GM23338 (cell line): ENCODE measurements around the gene BAG5. TPM values are rescaled to one million over a fixed set of nuclear protein-coding genes. Genes with fewer than 3 reads are reported as not detected.

ENCODE experiments used
- ATAC-seq: fragments of 200-7000 bp; cut with Tn5 transposase; 3 replicates; pipeline ENCODE4 v1.9.1; 2020
- DNase-seq: peaks from one replicate; pipeline ENCODE4 v3.0.0-alpha.2; 2015; ENCODE audit warnings: low spot score
- H2AFZ ChIP-seq: fragments of 200-600 bp; sonication (generic); 2 replicates; pipeline ENCODE4 v1.8.0; 2016; ENCODE audit warnings: antibody characterized with exemption, mild to moderate bottlenecking, moderate library complexity
- H3F3A ChIP-seq: fragments of 200-600 bp; sonication (generic); replicated peaks from 2 replicates; pipeline ENCODE4 v1.8.0; 2017; ENCODE audit warnings: antibody characterized with exemption, mixed run types, low read depth
- H3K27ac ChIP-seq: fragments of 200-600 bp; sonication (generic); 2 replicates; pipeline ENCODE4 v1.6.1; 2016; ENCODE audit warnings: low read depth
- H3K27me3 ChIP-seq: fragments of 200-600 bp; sonication (generic); 2 replicates; pipeline ENCODE4 v1.8.0; 2016; ENCODE audit warnings: mild to moderate bottlenecking, mixed run types, moderate library complexity; ENCODE audit not compliant: insufficient read depth
- H3K36me3 ChIP-seq: fragments of 200-600 bp; sonication (generic); 2 replicates; pipeline ENCODE4 v1.8.0; 2016; ENCODE audit warnings: mild to moderate bottlenecking; ENCODE audit not compliant: insufficient read depth
- H3K4me1 ChIP-seq: fragments of 200-600 bp; sonication (generic); 2 replicates; pipeline ENCODE4 v1.8.0; 2016; ENCODE audit warnings: mild to moderate bottlenecking, moderate library complexity; ENCODE audit not compliant: insufficient read depth
- H3K4me2 ChIP-seq: fragments of 200-600 bp; sonication (generic); 2 replicates; pipeline ENCODE4 v1.7.1; 2017; ENCODE audit warnings: mixed run types
- H3K4me3 ChIP-seq: fragments of 200-600 bp; sonication (generic); 2 replicates; pipeline ENCODE4 v1.6.1; 2016; ENCODE audit warnings: mixed run types
- H3K79me2 ChIP-seq: fragments of 200-600 bp; sonication (generic); replicated peaks from 2 replicates; pipeline ENCODE4 v1.8.0; 2017; ENCODE audit warnings: mild to moderate bottlenecking; ENCODE audit not compliant: insufficient read depth
- H3K9me2 ChIP-seq: fragments of 200-600 bp; sonication (generic); 2 replicates; pipeline ENCODE4 v1.8.0; 2017; ENCODE audit not compliant: insufficient read depth
- H4K20me1 ChIP-seq: fragments of 200-600 bp; sonication (generic); replicated peaks from 2 replicates; pipeline ENCODE4 v1.8.0; 2017; ENCODE audit warnings: mild to moderate bottlenecking; ENCODE audit not compliant: insufficient read depth
- H3K27ac Mint-ChIP-seq: 2 replicates; pipeline ENCODE4 v1.8.0; 2020; ENCODE audit warnings: inconsistent platforms, mild to moderate bottlenecking, moderate library complexity, mixed read lengths
- H3K27me3 Mint-ChIP-seq: 3 replicates; pipeline ENCODE4 v1.8.0; 2022; ENCODE audit warnings: low read depth, mild to moderate bottlenecking, moderate library complexity, mixed read lengths, inconsistent platforms; ENCODE audit not compliant: insufficient read depth, poor library complexity
- H3K36me3 Mint-ChIP-seq: 3 replicates; pipeline ENCODE4 v1.8.0; 2021; ENCODE audit warnings: low read depth, mild to moderate bottlenecking, inconsistent platforms, moderate library complexity, mixed read lengths
- H3K4me1 Mint-ChIP-seq: 3 replicates; pipeline ENCODE4 v1.8.0; 2020; ENCODE audit warnings: mild to moderate bottlenecking, inconsistent platforms, mixed read lengths
- H3K4me3 Mint-ChIP-seq: 3 replicates; pipeline ENCODE4 v1.8.0; 2021; ENCODE audit warnings: moderate library complexity, mild to moderate bottlenecking, inconsistent platforms, mixed read lengths
- H3K9me3 Mint-ChIP-seq: 3 replicates; pipeline ENCODE4 v1.8.0; 2020; ENCODE audit warnings: moderate library complexity, mild to moderate bottlenecking, inconsistent platforms, mixed read lengths
- CREB1 ChIP-seq: fragments of 250-450 bp; sonication (Bioruptor Pico); IDR thresholded peaks from 2 replicates; pipeline ENCODE4 v1.5.0; 2020; ENCODE audit warnings: low read depth, mild to moderate bottlenecking, moderate library complexity
- EZH2 ChIP-seq: fragments of 200-600 bp; sonication (generic); IDR thresholded peaks from one replicate; pipeline ENCODE4 v1.8.0; 2017; ENCODE audit warnings: antibody characterized with exemption, mild to moderate bottlenecking, low read depth; ENCODE audit not compliant: unreplicated experiment
- EZH2phosphoT487 ChIP-seq: fragments of 200-600 bp; sonication (generic); IDR thresholded peaks from one replicate; pipeline ENCODE4 v1.8.1; 2018; ENCODE audit warnings: antibody characterized with exemption; ENCODE audit not compliant: unreplicated experiment
- JUNB ChIP-seq: IDR thresholded peaks from one replicate; pipeline ENCODE4 v1.6.1; 2016; ENCODE audit warnings: antibody characterized with exemption; ENCODE audit not compliant: unreplicated experiment
- NANOG ChIP-seq: IDR thresholded peaks from 2 replicates; pipeline ENCODE4 v1.6.1; 2016; ENCODE audit warnings: antibody characterized with exemption, borderline replicate concordance
- POLR2AphosphoS5 ChIP-seq: IDR thresholded peaks from 2 replicates; pipeline ENCODE4 v1.6.1; 2016; ENCODE audit warnings: antibody characterized with exemption, low read depth
- STAT1 ChIP-seq: IDR thresholded peaks from one replicate; pipeline ENCODE4 v1.6.1; 2016; ENCODE audit warnings: antibody characterized with exemption; ENCODE audit not compliant: unreplicated experiment
- ZNF114 ChIP-seq: fragments of 250-450 bp; sonication (Bioruptor Pico); IDR thresholded peaks from 2 replicates; pipeline ENCODE4 v1.5.0; 2020; ENCODE audit warnings: mild to moderate bottlenecking, moderate library complexity
- ZNF331 ChIP-seq: fragments of 250-450 bp; sonication (Bioruptor Pico); IDR thresholded peaks from 2 replicates; pipeline ENCODE4 v1.5.0; 2020; ENCODE audit warnings: low read depth, mild to moderate bottlenecking, moderate library complexity
- polyA plus RNA-seq: library from polyadenylated mRNA; unstranded; fragments of >200 nt; fragmentation: Nextera tagmentation; extraction: Ambion mirVana; gene quantifications from 2 replicates; pipeline ENCODE4 v1.2.1, GENCODE V29; 2016
- total RNA-seq: library from RNA; depleted of rRNA; stranded (reverse); fragments of >200 nt; shearing (Covaris generic); gene quantifications from 2 replicates; pipeline ENCODE4 v1.2.3, GENCODE V29; 2014
- TF ChIP-seq, protein P1 (sequence below): IDR thresholded peaks from 2 replicates; pipeline ENCODE4 v1.6.1; 2016; ENCODE audit warnings: antibody characterized with exemption
- TF ChIP-seq, protein P2 (sequence below), 2 experiments: fragments of 200-600 bp in 1 of 2; sonication (generic) in 1 of 2; conservative IDR thresholded peaks; 2 replicates each; pipeline versions ENCODE4 v1.5.1 to v1.6.1; 2016 to 2017; ENCODE audit warnings: antibody characterized with exemption in 2 of 2, low read depth in 2 of 2, mild to moderate bottlenecking in 2 of 2, moderate library complexity in 1 of 2
- TF ChIP-seq, protein P3 (sequence below): IDR thresholded peaks from one replicate; pipeline ENCODE4 v1.6.1; 2018; ENCODE audit warnings: antibody characterized with exemption; ENCODE audit not compliant: unreplicated experiment

The BAG5 gene
- total and polyA plus RNA-seq, 2 experiments from 2014 or later: 21.1 to 29.2 TPM

DNA sequence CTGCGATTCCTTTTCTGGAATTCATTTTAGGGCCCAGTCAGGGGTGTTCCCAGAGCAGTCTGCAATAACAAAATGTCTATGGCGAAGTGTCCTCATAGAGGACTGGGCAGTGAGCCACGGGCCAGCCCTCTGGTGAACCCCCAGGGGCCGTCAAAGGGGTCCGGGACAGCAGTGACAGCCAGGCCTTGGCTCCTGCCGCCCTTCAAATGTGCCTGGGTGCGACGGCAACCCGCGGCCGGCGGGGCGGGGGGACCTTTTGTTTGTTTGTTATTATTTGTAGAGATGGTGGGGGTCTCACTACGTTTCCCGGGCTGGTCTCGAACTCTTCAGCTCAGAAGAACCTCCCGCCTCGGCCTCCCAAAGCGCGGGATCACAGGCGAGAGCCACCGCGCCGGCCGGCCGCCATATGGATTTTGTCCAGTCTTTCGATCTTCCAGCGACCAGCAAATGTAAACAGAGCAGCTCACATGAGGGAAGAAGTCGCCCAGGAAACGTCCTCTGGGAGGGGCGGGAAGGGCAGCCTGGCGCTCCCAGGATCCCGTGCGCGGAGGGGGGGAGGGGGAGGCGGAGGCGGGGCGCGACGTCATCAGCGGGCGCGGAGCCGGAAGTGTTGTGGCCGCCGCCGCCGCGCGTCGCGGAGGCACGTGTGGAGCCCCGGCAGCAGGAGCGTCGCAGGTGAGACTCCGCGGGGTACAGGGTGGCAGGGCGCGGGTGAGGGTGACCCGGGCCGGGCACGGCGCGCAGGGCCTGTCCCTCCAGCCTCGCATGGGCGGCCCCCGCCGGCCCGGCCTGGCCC is 33.7 kb downstream of the BAG5 start, which contains the start of gene TRMT61A (continued):
- TF ChIP-seq JUNB (no peak), EZH2phosphoT487 (no peak), NANOG (no peak), ZNF114 (no peak), STAT1 (no peak), ZNF331 (CRISPR knock-in tag) (no peak), CREB1 (CRISPR knock-in tag) (peak; percentile 91), POLR2AphosphoS5 (peak; percentile 67), EZH2 (no peak)
- TF ChIP-seq, protein P1, sequence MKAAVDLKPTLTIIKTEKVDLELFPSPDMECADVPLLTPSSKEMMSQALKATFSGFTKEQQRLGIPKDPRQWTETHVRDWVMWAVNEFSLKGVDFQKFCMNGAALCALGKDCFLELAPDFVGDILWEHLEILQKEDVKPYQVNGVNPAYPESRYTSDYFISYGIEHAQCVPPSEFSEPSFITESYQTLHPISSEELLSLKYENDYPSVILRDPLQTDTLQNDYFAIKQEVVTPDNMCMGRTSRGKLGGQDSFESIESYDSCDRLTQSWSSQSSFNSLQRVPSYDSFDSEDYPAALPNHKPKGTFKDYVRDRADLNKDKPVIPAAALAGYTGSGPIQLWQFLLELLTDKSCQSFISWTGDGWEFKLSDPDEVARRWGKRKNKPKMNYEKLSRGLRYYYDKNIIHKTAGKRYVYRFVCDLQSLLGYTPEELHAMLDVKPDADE: peak; percentile 34; the same call in 1 of the 2 replicates

DNA sequence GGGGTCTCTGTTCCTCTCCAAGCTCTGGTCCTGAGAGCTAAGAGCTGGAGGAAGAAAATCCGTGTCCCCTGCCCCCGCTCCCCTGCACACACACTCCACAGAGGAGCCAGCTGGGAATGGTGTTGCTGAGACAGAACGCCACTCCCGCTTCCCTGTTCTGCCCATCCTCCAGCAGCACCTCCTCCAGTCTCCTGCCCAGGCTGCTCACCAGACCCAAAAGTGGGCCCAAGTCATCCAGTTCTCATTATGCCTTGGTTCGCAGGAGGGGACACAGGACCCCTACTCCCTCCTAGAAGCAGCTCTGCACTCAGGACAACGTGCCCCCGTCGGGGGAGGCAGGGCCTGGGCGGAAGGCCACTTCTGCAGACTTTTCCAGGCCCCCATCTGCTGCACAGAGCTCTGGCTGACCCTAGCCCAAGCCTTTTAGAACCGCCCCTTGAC is 34.3 kb downstream of the BAG5 start:
- Histone ChIP-seq H3K4me2 (peak overlapping the region; percentile 90), H4K20me1 (peaks cover 10% of the 10 kb centered on the region), H3K36me3 (no peaks in the 10 kb centered on the region), H3K4me3 (peak overlapping the region; percentile 97), H3K9me2 (no peaks in the 10 kb centered on the region), H2AFZ (0 out of 2 replicates have a peak overlapping the region, but pooled peaks have one; percentile 96), H3K27me3 (peaks cover 22% of the 10 kb centered on the region), H3K27ac (peak overlapping the region; percentile 81; the same call in 1 of the 2 replicates), H3K79me2 (peaks cover 22% of the 10 kb centered on the region), H3K4me1 (peaks cover 8% of the 10 kb centered on the region), H3F3A (peaks cover 9% of the 10 kb centered on the region; the same call in 1 of the 2 replicates)
- ATAC-seq (peak; percentile 5), DNase-seq (no peak)
- peak overlapping the region; percentile 73 for H3K27ac Mint-ChIP-seq
- H3K9me3 Mint-ChIP-seq: peaks cover 4% of the 10 kb centered on the region; the same call in 2 of the 3 replicates
- H3K27me3 Mint-ChIP-seq: peaks cover 36% of the 10 kb centered on the region
- no peak for TF ChIP-seq CREB1 (CRISPR knock-in tag)
- TF ChIP-seq, protein P2, sequence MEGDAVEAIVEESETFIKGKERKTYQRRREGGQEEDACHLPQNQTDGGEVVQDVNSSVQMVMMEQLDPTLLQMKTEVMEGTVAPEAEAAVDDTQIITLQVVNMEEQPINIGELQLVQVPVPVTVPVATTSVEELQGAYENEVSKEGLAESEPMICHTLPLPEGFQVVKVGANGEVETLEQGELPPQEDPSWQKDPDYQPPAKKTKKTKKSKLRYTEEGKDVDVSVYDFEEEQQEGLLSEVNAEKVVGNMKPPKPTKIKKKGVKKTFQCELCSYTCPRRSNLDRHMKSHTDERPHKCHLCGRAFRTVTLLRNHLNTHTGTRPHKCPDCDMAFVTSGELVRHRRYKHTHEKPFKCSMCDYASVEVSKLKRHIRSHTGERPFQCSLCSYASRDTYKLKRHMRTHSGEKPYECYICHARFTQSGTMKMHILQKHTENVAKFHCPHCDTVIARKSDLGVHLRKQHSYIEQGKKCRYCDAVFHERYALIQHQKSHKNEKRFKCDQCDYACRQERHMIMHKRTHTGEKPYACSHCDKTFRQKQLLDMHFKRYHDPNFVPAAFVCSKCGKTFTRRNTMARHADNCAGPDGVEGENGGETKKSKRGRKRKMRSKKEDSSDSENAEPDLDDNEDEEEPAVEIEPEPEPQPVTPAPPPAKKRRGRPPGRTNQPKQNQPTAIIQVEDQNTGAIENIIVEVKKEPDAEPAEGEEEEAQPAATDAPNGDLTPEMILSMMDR (conservative IDR thresholded peaks at IDR 0.05; ENCODE audit: low read depth in 2 of 2): no peak
- TF ChIP-seq, protein P3, sequence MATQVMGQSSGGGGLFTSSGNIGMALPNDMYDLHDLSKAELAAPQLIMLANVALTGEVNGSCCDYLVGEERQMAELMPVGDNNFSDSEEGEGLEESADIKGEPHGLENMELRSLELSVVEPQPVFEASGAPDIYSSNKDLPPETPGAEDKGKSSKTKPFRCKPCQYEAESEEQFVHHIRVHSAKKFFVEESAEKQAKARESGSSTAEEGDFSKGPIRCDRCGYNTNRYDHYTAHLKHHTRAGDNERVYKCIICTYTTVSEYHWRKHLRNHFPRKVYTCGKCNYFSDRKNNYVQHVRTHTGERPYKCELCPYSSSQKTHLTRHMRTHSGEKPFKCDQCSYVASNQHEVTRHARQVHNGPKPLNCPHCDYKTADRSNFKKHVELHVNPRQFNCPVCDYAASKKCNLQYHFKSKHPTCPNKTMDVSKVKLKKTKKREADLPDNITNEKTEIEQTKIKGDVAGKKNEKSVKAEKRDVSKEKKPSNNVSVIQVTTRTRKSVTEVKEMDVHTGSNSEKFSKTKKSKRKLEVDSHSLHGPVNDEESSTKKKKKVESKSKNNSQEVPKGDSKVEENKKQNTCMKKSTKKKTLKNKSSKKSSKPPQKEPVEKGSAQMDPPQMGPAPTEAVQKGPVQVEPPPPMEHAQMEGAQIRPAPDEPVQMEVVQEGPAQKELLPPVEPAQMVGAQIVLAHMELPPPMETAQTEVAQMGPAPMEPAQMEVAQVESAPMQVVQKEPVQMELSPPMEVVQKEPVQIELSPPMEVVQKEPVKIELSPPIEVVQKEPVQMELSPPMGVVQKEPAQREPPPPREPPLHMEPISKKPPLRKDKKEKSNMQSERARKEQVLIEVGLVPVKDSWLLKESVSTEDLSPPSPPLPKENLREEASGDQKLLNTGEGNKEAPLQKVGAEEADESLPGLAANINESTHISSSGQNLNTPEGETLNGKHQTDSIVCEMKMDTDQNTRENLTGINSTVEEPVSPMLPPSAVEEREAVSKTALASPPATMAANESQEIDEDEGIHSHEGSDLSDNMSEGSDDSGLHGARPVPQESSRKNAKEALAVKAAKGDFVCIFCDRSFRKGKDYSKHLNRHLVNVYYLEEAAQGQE: no peak
- H3K4me3 Mint-ChIP-seq: peak overlapping the region; percentile 96
- H3K4me1 Mint-ChIP-seq: peaks cover 24% of the 10 kb centered on the region
- peaks cover 4% of the 10 kb centered on the region; the same call in 1 of the 3 replicates for H3K36me3 Mint-ChIP-seq
